Measurements from ENCODE around the gene CCDC120. TPM values are rescaled to one million over a fixed set of nuclear protein-coding genes. Genes with fewer than 3 reads are reported as not detected.

The CCDC120 gene
- total RNA-seq, result 5.5 and 6.6 TPM in 2 replicates

DNA sequence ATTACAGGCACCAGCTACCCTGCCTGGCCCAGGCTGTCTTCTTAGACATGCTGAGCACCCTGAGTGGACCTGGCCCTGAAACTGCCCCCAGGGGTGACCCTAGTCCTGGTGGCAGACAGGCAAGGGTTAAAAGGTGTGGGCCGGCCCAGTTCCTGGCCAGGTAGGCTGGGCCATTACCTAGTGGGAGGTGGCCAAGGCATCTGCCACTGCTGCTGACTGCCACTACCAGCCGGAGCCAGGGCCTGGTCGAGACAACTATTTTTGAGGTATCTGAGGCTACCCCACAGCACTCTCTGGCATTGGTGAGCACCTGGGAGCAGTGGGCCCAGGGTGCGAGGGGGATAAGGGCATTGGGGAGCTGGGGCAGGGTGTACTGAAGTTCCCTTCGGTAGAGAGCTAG lies at the start of gene CCDC120:
TSS of gene CCDC120 (plus strand) at position 206 of the 400 bp plus-strand sequence. CDS start 3,043 bp downstream, outside the sequence.

DNA sequence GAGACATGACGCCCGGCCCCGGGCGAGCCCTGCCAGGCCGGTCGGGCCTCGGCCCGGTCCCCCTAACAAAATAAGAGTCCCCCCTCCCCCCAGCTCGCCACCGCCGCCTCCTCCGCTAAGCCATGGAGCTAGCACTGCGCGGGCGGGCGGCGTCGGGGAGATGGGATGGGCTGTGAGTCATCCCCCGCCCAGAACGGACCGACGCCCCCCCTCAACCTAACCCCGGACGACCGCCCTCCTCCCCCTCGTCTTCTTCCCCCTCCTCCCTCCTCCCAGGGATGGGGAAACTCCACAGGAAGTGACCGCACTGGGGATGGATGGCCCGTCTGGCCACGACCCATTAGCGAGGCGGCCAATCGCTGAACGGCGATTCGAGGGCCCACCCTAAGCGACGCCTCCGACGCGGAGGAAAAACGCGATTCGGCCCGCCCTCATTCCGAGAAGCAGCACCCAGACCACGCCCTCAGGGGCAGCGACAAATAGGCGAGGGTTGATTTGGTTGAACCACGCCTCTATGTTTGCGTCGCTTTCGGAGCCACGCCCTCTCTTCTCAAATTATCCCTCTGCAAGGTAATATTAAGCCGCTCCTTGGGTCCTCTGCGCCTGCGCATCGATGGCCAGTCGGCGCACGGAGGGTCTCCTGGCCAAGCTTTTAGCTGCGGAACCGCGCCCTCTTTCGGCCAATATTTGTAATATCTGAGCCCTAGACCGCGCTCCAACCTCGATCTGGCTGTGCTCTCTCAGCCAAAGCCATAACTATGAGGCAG lies 15.4 kb upstream of the CCDC120 start, which contains the start of gene TFE3:
TSS of gene TFE3 (minus strand) at position 138 of the 767 bp plus-strand sequence. CDS start at position 7, 131 bp downstream.

DNA sequence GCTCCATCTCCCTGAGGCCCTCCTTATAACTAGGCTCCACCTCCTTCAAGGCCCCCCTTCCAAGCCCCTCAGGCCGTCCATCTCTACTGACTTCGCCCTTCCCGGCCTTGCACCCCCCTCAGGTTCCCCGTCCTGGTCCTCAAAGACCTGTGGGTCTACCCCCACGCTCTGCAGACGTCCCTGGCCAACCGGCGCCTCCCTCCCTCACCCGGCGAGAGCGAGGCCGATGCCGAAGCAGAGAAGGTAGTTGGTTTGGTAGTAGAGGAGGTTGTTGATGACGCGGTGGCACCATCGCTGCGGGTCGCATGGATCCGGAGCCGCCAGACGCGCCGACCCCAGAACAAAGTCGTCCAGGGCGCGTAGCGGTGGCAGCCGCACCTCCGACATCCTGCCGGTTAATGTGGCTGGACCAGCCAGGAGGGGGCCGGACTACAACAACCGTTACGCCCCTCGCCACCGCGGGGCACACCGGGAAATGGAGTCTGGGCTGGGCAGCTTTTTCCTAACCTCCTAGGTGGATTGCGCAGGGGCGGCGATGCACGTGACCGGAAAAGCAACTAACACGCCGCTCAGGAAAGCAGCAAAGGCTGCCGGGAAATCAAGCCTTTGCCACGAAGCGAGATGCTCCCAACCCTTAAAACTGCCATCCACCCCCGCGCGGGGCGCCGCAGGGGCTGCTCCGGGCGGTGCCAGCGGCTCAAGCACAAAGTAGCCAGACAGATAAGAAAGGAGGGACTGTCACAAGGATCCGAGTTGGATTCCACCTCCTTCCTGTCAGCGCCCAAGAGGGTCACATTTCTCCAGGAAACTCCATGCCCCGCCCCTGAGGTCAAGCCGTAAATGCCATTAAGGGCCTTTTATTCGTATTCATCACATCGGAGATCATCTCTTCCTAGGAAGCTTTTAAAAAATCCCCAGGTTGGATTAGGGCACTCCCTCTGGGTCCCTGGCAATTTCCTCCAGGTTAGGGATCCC lies 15.1 kb downstream of the CCDC120 start, which contains the start of gene PRAF2:
TSS of gene PRAF2 (minus strand) at position 402 of the 975 bp plus-strand sequence. CDS start at position 387, 15 bp downstream.

DNA sequence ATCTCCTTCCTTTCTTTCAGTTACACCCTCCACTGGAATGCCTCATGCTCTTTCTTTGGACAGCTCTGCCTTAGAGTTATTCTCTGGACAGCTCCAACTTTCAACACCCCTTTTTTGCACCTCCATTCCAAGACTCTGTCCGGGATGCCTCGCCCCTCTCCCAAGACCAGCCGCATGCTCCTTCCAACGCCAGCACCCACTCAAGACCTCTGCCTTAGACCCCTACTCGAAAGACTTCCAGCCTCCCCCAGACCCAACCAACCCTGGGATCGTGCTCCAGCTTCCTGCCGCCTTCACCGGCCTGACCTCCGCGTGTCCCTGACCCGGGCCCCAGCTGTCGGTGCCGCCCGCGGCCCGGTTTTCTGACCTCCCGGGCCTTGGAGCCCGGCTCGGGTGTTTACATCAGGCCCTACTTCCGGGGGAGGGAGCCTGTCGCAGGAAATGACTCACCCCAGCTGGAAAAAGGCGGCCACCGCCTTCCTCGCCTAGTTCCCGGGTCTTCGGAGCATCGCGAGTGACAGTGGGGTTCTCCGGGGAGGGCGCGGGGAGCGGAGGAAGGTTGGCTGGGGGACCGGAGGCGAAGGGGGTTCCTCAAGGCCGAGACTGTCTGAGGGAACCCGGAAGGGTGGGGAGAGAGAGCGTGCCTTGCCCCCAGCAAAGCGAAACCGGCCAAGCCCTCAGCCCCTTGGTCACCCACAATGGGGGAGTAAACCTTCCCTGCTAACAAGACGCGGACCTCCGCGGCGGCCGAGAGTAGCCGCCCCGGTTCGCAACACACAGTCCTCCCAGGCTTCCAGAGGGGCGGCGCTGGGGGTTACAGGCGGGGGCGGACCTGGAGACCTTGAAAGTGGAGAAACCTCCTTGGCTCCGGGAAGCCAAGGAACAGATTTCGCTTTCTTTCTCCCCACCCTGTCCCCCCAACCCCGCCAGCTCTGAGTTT lies 21.0 kb downstream of the CCDC120 start, which contains the start of gene WDR45:
TSS of gene WDR45 (minus strand) at position 399 of the 940 bp plus-strand sequence. CDS start 1,792 bp downstream, outside the sequence.

Other genes with a start within 250 kb of the CCDC120 start
- not detected in 2 replicates for gene ERAS, start 232.5 kb upstream of the CCDC120 start, total RNA-seq
- gene PCSK1N, start 223.4 kb upstream of the CCDC120 start, total RNA-seq, result 7.1 and 10.5 TPM in 2 replicates
- gene TIMM17B, start 161.2 kb upstream of the CCDC120 start, total RNA-seq, result 71.7 and 75.1 TPM in 2 replicates
- 49.7 and 69.4 TPM in 2 replicates for gene PQBP1, start 161.1 kb upstream of the CCDC120 start, total RNA-seq
- 22.4 and 28.7 TPM in 2 replicates for gene SLC35A2, start 147.4 kb upstream of the CCDC120 start, total RNA-seq
- gene PIM2, start 140.0 kb upstream of the CCDC120 start, total RNA-seq, result 9.4 and 14.8 TPM in 2 replicates
- gene OTUD5, start 101.4 kb upstream of the CCDC120 start, total RNA-seq, result 27.7 and 38.7 TPM in 2 replicates
- 0.23 and 0.47 TPM in 2 replicates for gene KCND1, start 87.2 kb upstream of the CCDC120 start, total RNA-seq
- 14.6 and 16.2 TPM in 2 replicates for gene GRIPAP1, start 56.7 kb upstream of the CCDC120 start, total RNA-seq
- gene TFE3, start 15.6 kb upstream of the CCDC120 start, total RNA-seq, result 41.8 and 59.8 TPM in 2 replicates
- gene PRAF2, start 15.0 kb downstream of the CCDC120 start, total RNA-seq, result 9.7 and 9.8 TPM in 2 replicates
- gene WDR45, start 20.9 kb downstream of the CCDC120 start, total RNA-seq, result 33.5 and 56.9 TPM in 2 replicates
- gene GPKOW, start 64.7 kb downstream of the CCDC120 start, total RNA-seq, result 19.7 and 30.4 TPM in 2 replicates
- gene MAGIX, start 103.8 kb downstream of the CCDC120 start, total RNA-seq, result 4.8 and 11.0 TPM in 2 replicates
- gene PLP2, start 112.9 kb downstream of the CCDC120 start, total RNA-seq, result 89.8 and 101 TPM in 2 replicates
- gene PRICKLE3, start 127.4 kb downstream of the CCDC120 start, total RNA-seq, result 18.9 and 21.5 TPM in 2 replicates
- 0.16 and 0.30 TPM in 2 replicates for gene SYP, start 141.2 kb downstream of the CCDC120 start, total RNA-seq
- gene CACNA1F, start 174.3 kb downstream of the CCDC120 start, total RNA-seq, result 0.08 TPM in 1 of 2 replicates, not detected in the other
- 14.8 and 18.9 TPM in 2 replicates for gene CCDC22, start 176.5 kb downstream of the CCDC120 start, total RNA-seq
- not detected in 2 replicates for gene FOXP3, start 205.7 kb downstream of the CCDC120 start, total RNA-seq
- 0.78 and 1.5 TPM in 2 replicates for gene PPP1R3F, start 210.8 kb downstream of the CCDC120 start, total RNA-seq
- not detected in 2 replicates for gene GAGE10, start 244.6 kb downstream of the CCDC120 start, total RNA-seq

Measured in hair follicular keratinocyte (primary cell).